ENCODE data around the gene FKBP4. TPM values are rescaled to one million over a fixed set of nuclear protein-coding genes. Genes with fewer than 3 reads are reported as not detected.

FKBP4 gene
- total and polyA plus RNA-seq, 2 of the 8 experiments (the other 6 are each of a cell fraction or from before 2014, with no cell fraction given), result 72.6 to 243 TPM

GRCh38 chr12:2813214-2814185 lies 18.7 kb downstream of the FKBP4 start:
- Histone ChIP-seq H3K79me2 (ENCODE audit: control insufficient read depth in 1 of 2, insufficient read depth in 2 of 2, low read length in 2 of 2) (peaks cover 0 to 26% of the 10 kb centered on the region in 2 experiments; a peak in 2 of 4 replicates), H3K56ac (replicated peaks; ENCODE audit: insufficient read length, low read depth, low read length) (no peak overlapping the region), H4K8ac (ENCODE audit: extremely low read depth, insufficient read depth, low read length) (no peak overlapping the region), H3K4me2 (ENCODE audit: insufficient read depth in 1 of 2, low read depth in 2 of 2, low read length in 2 of 2) (peak overlapping the region; percentile 55 to 68), H3K27ac (ENCODE audit: low read depth, low read length) (peak overlapping the region; percentile 97; the same call in 1 of the 2 replicates), H3K36me3 (ENCODE audit: control insufficient read depth in 2 of 4, insufficient read depth in 4 of 4, low read length in 3 of 4) (peaks cover 0 to 8% (median 6%) of the 10 kb centered on the region in 4 experiments; a peak in 5 of 8 replicates), H4K20me1 (replicated peaks in 1 of 2; ENCODE audit: control insufficient read depth in 1 of 2, insufficient read depth in 2 of 2, low read length in 2 of 2) (peaks cover 0 to 2% of the 10 kb centered on the region in 2 experiments), H2BK5ac (ENCODE audit: low read depth, low read length) (peak overlapping the region; percentile 100; the same call in 1 of the 2 replicates), H3K4me1 (replicated peaks in 1 of 4; ENCODE audit: control insufficient read depth in 3 of 4, insufficient read depth in 4 of 4, low read length in 3 of 4) (peaks cover 0 to 3% (median 0%) of the 10 kb centered on the region in 4 experiments; a peak in 3 of 7 replicates), H3K4ac (replicated peaks; ENCODE audit: insufficient read length, low read depth, low read length) (no peak overlapping the region), H3K9me3 (ENCODE audit: insufficient read depth in 2 of 2, low read depth in 1 of 2, low read length in 1 of 2) (no peaks in the 10 kb centered on the region), H2BK15ac (ENCODE audit: low read length) (no peak overlapping the region), H3K9ac (replicated peaks in 1 of 4; ENCODE audit: extremely low read depth in 1 of 4, low read depth in 3 of 4, low read length in 3 of 4) (peak overlapping the region; percentile 82 to 99 (median 90)), H2BK12ac (ENCODE audit: low read depth, low read length) (no peak overlapping the region), H3K23ac (ENCODE audit: insufficient read length) (no peak overlapping the region), H2BK20ac (ENCODE audit: low read length) (no peak overlapping the region), H2BK120ac (replicated peaks; ENCODE audit: low read depth, low read length) (no peak overlapping the region), H3K79me1 (ENCODE audit: low read depth, low read length) (no peaks in the 10 kb centered on the region; the same call in 1 of the 2 replicates), H4K91ac (replicated peaks; ENCODE audit: insufficient read length, low read length) (no peak overlapping the region), H4K5ac (ENCODE audit: insufficient read length, low read depth, low read length) (peak overlapping the region; percentile 46), H3K18ac (ENCODE audit: extremely low read depth, low read length) (no peak overlapping the region), H3K27me3 (replicated peaks in 1 of 4; ENCODE audit: control insufficient read depth in 3 of 4, extremely low read depth in 1 of 4, insufficient read depth in 3 of 4, low read length in 3 of 4) (no peaks in the 10 kb centered on the region), H2AK5ac (ENCODE audit: low read depth, low read length) (no peak overlapping the region), H3K14ac (ENCODE audit: insufficient read length) (no peak overlapping the region), H2AFZ (ENCODE audit: low read length) (no peak overlapping the region), H3K4me3 (ENCODE audit: extremely low read depth in 1 of 4, insufficient read depth in 2 of 4, low read depth in 3 of 4, low read length in 4 of 4) (peak overlapping the region; percentile 52 to 94 (median 72)), H3K23me2 (ENCODE audit: low read depth, low read length) (0 out of 2 replicates have a peak, but pooled peaks cover 3% of the 10 kb centered on the region)
- ChIA-PET POLR2A (ENCODE audit: partially characterized antibody) (interaction anchor here (0.6 to 6.4 kb wide), 22 partner anchors 9 to 150 kb away, joined by 3 to 54 read pairs (median 4); partner anchors contain the start of genes FKBP4, NRIP2 and TEX52), CTCF (ENCODE audit: partially characterized antibody) (interaction anchor here (0.6 to 3.4 kb wide), 26 partner anchors 11 to 257 kb away, joined by 3 to 19 read pairs (median 3); partner anchors contain the start of genes FOXM1, RHNO1 and TEX52)
- WGBS, 2 experiments (ENCODE audit: extremely low coverage in 1 of 2, insufficient coverage in 1 of 2, insufficient read length in 1 of 2, insufficient replicate concordance in 2 of 2, low coverage in 1 of 2, low lambda C conversion rate in 2 of 2, missing lambda C conversion rate in 1 of 2), result 38% methylated on average over 10 of the region's 10 CpGs; no CpG with 5 or more reads in 1 of the 2 experiments
- DNase-seq (ENCODE audit: low read depth in 1 of 2, low spot score in 2 of 2) (no peak), FAIRE-seq (no peak)
- peak; percentile 30 to 75 (median 62) for TF ChIP-seq CTCF (IDR thresholded peaks at IDR 0.05; ENCODE audit: control extremely low read depth in 1 of 3, insufficient read depth in 1 of 3, low read depth in 1 of 3, low read length in 3 of 3)
- peak; percentile 53; the same call in 1 of the 2 replicates for TF ChIP-seq BACH1 (IDR thresholded peaks at IDR 0.05; ENCODE audit: low read length)
- 0 out of 2 replicates have a peak, but pooled peaks have one; percentile 29 for TF ChIP-seq CREB1 (IDR thresholded peaks at IDR 0.05)
- TF ChIP-seq EP300 (IDR thresholded peaks at IDR 0.05; ENCODE audit: borderline replicate concordance in 1 of 2, low read depth in 2 of 2, low read length in 2 of 2), result no peak
- TF ChIP-seq FOSL1 (IDR thresholded peaks at IDR 0.05; ENCODE audit: insufficient read depth, low read depth, low read length), result no peak
- TF ChIP-seq ASH2L (IDR thresholded peaks at IDR 0.05; ENCODE audit: low read length), result peak; percentile 5
- TF ChIP-seq TCF12 (IDR thresholded peaks at IDR 0.05; ENCODE audit: low read depth, low read length), result no peak
- peak; percentile 9; the same call in 1 of the 2 replicates for TF ChIP-seq SRF (IDR thresholded peaks at IDR 0.05; ENCODE audit: low read depth, low read length)
